GM18519 (cell line): ENCODE measurements around the gene ARL10.

Source experiments
- ATAC-seq: cut with Tn5 transposase; IDR thresholded peaks from one replicate; pipeline ENCODE4 v1.9.1; 2021; ENCODE audit warnings: mild to moderate bottlenecking, moderate library complexity; ENCODE audit not compliant: unreplicated experiment, low FRiP score

ARL10 gene, protein sequence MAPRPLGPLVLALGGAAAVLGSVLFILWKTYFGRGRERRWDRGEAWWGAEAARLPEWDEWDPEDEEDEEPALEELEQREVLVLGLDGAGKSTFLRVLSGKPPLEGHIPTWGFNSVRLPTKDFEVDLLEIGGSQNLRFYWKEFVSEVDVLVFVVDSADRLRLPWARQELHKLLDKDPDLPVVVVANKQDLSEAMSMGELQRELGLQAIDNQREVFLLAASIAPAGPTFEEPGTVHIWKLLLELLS

DNA sequence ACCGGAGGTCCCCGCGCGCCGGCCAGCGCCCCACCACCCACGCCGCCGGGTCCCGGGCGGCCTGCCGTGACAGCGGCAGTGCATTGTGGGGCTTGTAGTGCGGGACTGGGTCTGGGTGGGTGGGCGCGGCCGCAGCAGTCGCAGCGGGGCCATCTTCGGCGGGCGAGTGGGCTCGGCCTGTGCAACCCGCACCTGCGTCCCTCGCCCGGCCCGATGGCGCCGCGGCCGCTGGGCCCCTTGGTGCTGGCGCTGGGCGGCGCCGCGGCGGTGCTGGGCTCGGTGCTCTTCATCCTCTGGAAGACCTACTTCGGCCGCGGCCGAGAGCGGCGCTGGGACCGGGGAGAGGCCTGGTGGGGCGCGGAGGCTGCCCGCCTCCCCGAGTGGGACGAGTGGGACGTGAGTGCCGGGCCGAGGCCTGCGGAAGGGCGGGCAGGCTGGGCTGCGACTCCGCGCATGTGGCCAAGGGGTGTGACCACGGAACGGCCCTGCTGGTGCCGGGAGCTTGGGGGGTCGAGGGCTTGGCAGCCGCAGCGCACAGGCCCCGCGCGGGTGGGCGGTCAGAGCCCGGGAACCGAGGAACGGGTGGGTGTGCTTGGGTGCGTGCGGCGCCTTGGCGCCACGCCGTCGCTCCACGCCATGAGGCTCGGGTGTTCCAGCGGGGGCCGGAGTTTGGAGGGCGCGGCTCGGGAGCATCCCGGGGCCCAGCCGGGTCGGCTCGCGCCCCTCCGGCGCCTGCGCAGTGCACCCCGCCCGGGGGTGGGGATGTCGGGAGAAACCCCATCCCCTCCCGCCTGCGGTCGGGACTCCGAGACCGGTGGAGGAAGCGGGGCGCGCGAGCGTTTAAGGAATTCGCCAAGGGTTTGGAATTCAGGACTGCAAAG lies at the start of gene ARL10:
Gene ARL10, plus strand, starts transcription at position 137 of the 881 bp plus-strand sequence. Its CDS starts 77 bp downstream, at position 214.
- ATAC-seq, result peak; percentile 31

DNA sequence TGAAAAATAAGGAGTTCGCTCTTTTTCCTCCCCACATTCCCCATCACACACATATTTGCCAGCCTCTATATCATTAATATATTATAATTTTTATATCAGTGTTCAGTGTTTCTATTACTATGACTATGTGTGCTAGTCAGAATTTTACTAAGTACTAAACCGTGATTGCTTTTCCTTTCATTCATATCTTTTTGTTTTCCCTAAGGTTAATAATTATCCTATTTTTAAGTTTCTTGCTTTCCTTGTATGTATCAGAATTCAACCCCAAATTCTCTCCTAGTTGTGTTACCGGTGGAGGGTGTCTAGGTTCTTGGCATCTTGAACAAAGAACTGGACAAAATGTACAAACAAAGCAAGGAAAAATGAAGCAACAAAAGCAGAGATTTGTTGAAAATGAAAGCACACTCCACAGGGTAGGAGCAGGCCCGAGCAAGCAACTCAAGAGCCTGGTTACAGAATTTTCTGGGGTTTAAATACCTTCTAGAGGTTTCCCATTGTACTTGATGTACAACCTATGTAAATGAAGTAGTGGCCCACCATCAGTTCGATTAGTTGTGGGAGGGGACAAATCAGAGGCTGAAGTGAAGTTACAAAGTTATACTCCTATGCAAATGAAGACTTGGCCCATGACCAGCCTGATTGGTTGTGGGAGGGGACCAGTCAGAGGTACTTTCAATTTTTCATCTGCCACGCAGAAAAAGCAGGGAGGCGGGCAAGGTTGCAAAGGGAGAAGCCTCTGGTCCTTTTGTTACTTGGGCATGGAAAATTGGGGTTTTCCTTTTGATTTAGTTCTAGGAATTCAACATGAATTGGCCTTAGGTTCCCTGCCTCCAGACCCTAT lies 47.5 kb upstream of the ARL10 start:
- no peak for ATAC-seq

DNA sequence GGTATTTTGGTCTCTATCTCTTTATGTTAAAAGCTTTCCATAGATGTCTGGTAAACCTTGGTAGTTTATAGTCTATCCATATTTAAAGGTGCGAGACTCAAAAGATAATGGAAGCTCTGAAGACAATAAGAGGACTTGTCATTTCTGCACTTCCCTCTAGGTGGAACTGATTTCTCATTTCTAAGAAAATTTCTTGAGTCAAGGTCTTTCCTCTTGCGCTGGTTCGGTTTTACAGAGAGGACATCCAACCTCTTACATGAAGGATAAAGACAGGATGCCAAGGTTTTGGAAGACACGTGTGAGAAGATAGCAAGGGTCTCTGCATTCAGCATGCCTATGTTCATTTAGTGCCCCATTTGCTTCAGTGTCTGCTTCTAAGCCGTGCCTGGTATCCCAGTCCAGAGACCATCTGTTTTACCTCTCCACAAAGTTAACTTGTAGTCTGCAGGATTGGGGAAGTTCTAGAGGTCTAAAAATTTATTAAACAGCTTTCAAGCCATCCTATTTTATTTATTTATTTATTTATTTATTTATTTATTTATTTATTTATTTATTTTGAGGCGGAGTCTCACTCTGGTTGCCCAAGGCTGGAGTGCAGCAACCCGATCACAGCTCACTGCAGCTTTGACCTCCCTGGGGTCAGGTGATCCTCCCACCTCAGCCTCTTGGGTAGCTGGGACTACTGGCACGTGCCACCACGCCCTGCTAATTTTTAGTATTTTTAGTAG lies 45.3 kb upstream of the ARL10 start:
- no peak for ATAC-seq

DNA sequence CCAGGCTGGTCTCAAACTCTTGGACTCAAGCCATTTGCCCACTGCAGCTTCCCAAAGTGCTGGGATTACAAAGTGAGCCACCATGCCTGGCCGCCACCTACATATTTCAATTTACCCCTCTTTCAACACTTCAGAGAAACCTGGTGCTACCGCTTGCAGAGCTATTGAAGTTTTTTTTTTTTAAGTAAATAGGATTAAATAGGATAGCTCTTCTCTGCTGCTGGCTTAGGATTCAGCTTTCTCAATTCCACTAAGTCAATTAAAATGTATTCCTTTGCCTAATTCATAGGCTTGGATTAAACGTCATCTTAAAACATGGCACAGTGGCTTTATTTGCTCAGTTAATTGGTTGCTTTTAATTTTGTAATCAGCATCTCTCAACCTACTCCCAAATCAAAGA lies 44.7 kb upstream of the ARL10 start:
- no peak for ATAC-seq

DNA sequence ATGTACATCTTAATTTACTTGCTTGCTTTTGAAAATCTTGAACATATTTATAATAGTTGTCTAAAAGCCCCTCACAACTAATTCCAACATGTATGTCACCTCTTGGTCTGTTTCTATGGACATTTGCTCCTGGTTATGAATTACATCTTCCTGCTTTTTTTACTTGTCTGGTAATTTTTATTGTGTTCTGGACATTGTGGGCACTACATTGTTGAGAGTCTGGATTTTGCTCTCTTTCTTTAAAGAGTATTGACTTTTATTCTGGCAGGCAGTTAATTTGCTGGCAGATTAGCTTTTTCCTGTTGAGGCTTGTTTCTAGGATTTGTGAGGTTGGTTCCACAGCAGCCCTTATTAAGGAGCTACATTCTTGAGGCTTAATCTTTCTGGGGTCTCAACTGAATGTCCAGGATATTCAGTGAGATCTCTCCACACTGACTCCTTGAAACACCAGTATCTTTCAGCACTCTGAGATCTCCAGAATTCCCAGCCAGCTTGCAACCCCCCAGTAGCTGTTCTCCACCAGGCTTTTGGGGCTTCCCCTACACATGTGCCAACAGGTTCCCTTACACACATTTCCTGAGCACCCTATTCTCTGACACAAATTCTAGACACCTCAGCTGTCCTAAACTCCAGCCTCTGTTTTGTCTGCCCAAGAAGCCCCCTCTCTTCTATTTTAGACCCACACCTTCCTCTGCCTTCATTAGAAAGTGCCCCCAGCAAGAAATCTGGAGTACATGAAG lies 31.1 kb upstream of the ARL10 start:
- ATAC-seq, result no peak

DNA sequence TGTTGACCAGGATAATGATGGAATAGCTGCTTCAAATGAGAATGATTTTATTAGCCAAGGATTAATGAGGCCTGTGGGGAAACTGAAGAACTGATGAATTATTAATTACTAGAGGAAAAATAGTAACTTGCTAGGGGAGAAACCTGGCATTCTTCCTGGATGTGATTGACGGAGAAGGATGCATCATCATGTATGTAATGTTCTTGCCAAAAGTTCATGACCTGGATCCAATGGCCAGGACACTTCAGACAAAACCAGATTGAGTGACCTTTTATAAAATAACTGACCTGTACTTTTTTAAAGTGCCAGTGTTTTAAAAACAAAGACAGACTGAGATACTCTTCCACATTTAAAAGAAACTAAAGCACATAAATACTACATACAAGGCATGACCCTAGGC lies 27.4 kb upstream of the ARL10 start:
- ATAC-seq, result no peak

DNA sequence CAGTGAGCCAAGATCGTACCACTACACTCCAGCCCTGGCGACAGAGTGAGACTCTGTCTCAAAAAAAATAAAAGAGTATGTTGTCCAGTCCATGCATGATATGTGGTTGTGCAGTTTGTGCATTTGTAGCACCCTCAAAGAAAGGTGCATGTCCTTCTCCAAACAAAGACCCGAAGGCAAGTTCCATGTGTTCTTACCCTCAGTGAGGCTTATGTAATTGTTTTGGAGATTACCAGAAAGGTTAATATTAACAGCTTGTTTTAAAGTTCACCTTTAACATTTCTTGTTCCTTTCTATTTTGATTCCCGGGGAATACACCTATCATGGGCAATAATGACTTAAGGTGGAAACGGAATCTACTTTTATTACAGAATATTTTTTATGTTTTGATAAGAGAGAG lies 26.0 kb upstream of the ARL10 start:
- ATAC-seq, result no peak

DNA sequence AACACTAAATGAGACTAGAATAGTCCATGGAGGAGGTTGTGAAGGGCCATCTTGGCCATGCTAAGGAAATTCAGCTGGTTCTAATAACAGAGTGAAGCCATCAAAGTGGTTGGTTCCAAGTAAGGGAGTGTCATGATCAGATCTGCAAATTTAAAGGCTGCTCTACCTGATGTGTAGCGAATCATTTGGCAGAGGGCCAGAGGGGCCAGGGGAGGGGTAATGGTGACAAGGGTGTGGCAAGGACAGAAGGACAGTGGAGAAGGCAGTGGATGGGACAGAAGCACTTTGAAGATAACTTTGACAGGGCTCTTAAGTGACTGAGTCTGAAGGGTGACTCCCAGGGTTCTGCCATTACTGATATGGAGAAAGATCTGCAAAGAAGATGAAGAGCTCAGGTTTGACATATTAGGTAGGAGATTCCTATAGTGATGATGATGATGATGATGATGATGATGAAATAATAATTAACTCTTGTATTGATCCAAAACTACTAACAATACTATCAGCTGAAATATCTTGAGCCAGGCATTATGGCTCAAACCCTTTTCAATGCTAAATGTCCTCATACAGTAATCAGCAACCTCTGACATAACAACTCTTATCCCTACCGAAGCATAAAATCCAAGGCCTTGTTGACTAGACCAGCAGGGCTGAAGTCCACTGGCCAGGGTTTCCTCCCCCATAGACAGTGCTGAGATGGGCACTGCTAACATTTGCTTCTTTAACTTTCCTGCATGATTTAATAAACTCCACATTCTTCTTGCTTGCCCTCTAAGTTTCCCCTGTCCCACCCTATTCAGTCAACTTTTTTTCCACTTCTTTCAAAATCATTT lies 23.7 kb upstream of the ARL10 start:
- no peak for ATAC-seq

DNA sequence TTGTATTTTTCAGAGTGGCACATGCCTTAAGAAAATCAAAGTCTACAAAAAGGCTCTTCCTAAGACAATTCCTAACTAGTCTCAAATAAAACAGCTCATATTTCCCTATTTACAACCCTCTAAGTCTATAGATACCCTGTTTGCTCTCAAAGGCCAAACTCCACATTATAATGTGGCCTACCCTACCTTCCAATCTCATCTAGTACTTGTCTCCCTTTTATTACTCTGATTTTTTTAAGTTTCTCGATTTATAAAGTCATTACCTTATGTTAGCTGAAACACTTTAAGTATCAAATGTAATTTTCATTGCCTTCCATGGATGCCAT lies 23.2 kb upstream of the ARL10 start:
- no peak for ATAC-seq

DNA sequence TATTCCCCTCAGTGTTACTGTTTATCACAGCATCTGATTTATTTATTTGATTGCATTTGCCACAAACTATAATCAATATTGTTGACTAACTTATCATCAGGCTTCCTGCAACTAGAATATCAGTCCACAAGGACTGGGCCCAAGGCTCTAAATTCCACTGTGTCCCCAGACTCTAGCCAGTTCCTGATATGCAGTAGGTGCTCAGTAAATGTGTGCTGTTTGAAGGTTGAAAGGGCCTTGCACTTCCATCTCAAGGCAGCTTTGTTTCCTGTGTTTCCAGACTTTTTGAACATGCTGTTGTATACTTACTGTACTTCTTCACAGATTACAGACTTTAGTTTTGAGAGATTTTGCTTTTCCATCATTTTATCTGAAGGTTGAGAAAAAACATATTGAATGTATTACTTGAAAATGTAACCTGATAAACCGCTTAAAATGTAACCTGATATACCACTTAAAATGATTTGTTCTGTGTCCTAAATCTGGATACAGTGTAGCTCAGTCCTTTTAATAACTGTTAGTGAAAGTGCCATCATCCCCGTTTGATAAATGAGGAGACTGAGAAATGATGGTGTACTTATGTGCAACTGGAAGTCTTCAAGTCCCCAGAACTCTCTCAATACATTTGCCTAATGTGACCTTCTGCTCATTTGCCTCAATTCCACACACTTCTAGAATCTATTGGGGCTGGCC lies 22.4 kb upstream of the ARL10 start:
- ATAC-seq, result no peak

DNA sequence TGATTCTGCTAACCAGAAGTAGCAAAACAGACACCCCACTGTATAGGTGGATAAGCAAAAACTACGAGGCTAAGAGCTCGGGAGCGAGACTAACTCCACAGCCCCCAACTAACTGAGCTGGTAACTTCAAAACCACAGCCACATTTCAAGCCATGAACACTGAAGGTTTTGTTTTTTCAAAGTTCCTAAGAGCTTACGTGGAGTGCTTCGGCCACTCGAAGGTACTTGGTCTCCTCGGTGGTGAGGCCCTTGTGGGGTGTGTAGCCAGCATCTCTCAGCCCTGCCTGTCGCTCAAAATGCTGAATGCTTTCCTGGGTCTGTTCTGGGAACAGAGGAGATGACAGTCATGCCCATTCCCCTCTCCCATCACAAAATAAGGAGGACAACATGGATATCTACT lies 14.9 kb upstream of the ARL10 start:
- no peak for ATAC-seq

DNA sequence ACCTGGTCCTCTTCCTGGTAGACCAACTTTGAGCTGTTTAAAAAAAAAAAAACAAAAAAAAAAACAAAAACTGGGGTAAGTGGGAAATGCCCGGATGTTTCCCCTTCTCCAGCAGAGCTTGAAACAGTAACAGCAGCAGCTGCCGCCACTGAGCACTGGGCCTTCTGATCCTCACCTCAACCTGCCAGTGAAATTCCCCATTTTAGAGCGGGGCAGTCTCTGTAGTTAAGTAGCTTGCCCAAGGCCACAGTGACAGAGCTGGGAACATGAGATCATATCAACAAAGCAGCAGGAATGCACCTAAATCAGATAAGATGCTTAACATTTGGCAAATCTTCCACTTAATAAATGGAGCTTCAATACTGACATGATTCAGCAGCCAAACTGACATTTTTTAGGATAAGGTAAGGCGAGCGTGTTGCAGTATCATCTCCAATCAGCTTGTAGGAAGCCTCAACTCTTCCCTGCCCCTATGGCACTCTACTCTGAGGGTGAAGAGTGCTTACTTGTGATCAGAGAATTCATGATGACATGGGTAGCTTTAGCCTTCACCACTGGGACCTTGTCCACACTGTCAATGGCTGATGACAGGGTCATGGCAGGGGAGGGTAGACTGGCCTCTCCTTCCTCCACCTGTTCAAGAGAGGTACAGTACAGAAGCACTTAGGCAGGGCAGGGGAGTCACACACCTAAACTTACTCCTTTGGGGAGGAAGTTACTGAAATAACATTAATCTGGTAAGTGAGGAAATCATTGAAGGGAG lies 13.0 kb upstream of the ARL10 start:
- ATAC-seq, result no peak

DNA sequence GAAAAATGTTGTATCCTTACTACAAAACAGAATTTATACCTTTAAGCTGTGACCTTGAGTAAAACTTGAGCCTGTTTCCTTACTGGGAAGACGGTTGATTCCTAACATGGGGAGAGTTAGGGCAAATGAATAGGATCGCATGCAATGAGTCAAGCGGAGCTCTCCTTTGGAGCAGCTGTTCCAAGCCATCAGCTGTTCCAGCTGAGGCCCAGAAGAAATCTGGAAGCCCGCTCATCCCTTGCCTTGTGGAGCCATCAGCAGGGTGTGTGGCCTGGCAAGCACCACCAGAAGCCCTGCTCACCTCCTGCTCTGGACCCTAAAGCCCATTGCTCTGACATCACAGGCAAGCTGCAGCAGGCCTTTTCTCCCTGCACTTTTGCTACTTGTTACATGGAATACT lies 11.8 kb upstream of the ARL10 start:
- no peak for ATAC-seq

DNA sequence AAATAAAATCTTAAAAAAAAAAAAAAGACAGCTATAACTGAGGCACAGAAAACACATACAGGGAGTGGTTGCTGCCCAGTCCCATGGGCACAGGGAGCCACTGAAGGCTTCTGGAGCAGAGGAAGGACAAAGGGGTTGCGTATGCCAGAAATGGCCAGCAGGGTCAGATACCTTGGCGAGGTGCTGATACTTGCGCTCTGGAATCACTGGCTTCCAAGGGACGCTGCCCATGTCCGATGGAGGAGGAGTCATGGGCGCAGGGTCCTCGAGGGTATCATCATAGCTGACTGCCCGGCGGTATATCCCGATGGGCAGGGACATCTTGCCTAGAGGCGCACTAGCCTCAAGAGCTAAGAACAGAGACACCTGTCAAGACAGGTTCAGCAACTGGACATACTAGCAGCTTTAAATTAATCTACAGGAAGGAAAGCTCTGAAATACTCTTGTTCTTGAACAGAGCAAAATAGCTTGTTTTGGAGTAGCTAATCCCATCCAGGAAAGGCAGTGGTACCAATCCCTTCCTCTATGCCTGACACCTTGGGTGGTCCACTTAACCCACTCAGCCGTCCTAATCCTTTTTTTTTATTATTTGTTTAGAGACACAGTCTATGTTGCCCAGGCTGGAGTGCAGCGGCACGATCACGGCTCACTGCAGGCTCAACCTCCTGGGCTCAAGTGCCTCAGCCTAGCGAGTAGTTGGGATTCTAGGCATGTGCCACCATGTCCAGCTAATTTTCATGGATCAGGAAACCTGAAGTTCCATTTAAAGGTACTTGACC lies 9.7 kb upstream of the ARL10 start:
- no peak for ATAC-seq

DNA sequence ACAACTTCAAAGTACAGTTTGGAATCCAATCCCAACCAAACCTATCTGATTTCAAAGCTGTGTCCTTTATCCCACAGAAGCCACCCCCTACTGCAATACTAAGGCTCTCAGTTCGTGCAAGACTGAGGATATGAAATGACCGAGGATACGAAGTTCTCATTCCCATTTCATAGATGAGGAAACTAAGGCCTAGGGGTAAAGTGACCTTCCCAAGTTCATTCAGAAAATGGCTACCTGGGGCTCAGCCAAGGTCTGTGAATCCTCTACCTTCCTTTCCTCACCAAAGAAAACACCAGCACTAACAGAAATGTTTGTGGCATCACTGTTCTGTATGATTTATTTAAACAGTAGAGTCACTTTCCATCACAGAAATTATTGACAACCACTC lies 9.1 kb upstream of the ARL10 start:
- ATAC-seq, result no peak

DNA sequence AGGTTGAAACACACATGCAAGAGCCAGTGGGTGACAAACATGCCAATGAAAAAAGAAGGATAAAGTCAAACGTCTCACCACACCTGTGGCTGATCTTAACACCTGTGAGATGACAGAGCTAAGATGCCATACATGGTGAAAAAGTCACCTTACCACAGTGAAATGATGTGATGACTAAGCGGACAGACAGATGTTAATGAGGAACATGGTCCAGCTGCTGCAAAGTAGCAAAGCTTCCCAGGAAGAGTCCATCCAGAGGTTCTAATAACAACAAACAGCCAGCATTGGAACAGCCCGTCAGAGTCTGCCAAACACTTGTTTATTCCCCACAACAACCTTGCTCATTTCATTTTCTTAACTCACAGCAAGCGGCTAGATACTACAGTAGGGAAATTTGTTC lies 5.6 kb upstream of the ARL10 start:
- ATAC-seq, result no peak

DNA sequence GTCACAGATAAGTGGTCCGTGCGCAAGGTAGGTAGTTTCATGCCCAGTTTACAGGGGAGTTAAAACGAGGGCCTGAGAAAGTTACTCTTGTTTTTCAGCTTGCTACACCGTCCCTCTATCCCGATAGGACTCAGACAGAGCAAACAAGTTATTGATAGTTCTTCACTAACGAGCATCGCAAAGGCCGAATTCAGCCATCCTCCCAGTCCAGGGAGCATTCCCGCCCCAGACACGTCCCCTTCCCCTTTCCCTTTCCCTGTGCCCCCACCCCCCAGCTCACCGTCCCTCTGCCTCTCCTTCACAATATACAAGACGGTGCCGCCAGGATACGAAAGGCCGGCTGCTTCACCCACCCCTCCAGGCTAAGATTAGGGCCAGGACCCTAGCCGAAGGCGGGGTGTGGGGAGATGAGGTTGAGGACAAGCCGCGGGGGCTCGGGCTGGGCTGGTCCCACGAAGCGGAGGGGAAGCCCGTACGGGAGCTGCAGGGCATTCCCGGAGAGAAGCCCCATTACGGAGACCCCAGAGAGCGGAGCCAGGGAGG lies 4.3 kb upstream of the ARL10 start:
- ATAC-seq, result no peak
